Panc1 (cell line): ENCODE measurements around the gene NNMT. TPM values are rescaled to one million over a fixed set of nuclear protein-coding genes. Genes with fewer than 3 reads are reported as not detected.

Experiments used
- ATAC-seq: fragments of 200-7000 bp; cut with Tn5 transposase; 2 replicates; pipeline ENCODE4 v1.9.1; 2020; ENCODE audit warnings: mild to moderate bottlenecking, moderate library complexity
- BruUV-seq: library from RNA; stranded (reverse); fragments of 400-500 nt; replicated peaks from 2 replicates; lab custom pipeline; 2021; lab: Mats Ljungman, UMichigan
- CTCF ChIA-PET: fragments of 300-600 bp; sonication (Branson Sonifier 250); formaldehyde crosslinking; loops from one replicate; lab custom pipeline; 2022; ENCODE audit warnings: antibody characterized with exemption; lab: Charles Lee
- POLR2A ChIA-PET: fragments of 300-600 bp; sonication (Branson Sonifier 250); formaldehyde crosslinking; loops from one replicate; lab custom pipeline; 2022; ENCODE audit warnings: antibody characterized with exemption; lab: Charles Lee
- DNase-seq: peaks from one replicate; pipeline ENCODE4 v3.0.0-alpha.2; 2010; ENCODE audit warnings: low read depth, low spot score
- H3K27ac ChIP-seq: 2 replicates; pipeline ENCODE4 v1.5.1; 2011; ENCODE audit warnings: mild to moderate bottlenecking, low read length, inconsistent platforms
- H3K27me3 ChIP-seq: fragments of 200-500 bp; sonication (Bioruptor generic); 2 replicates; pipeline ENCODE4 v1.6.0; 2014; ENCODE audit warnings: low read length, inconsistent platforms; ENCODE audit not compliant: control insufficient read depth, insufficient read depth
- H3K36me3 ChIP-seq: fragments of 200-500 bp; sonication (Bioruptor generic); 2 replicates; pipeline ENCODE4 v1.5.1; 2014; ENCODE audit warnings: inconsistent platforms, mild to moderate bottlenecking, low read length, moderate library complexity; ENCODE audit not compliant: control insufficient read depth, insufficient read depth
- H3K4me1 ChIP-seq: 2 replicates; pipeline ENCODE4 v1.5.1; 2011; ENCODE audit warnings: inconsistent platforms, mild to moderate bottlenecking, low read length, moderate library complexity; ENCODE audit not compliant: control insufficient read depth, insufficient read depth
- H3K4me3 ChIP-seq, 2 experiments: 2 replicates each; pipeline ENCODE4 v1.5.1; 2011 to 2012; ENCODE audit warnings: low read depth in 2 of 2, low read length in 2 of 2, mild to moderate bottlenecking in 2 of 2, inconsistent platforms in 1 of 2, moderate library complexity in 1 of 2
- H3K9me3 ChIP-seq: fragments of 200-500 bp; sonication (Bioruptor generic); 2 replicates; pipeline ENCODE4 v1.5.1; 2014; ENCODE audit warnings: low read depth, mild to moderate bottlenecking, inconsistent platforms, low read length, moderate library complexity; ENCODE audit not compliant: control insufficient read depth, insufficient read depth
- CTCF ChIP-seq: fragments of 450-650 bp; IDR thresholded peaks from 2 replicates; pipeline ENCODE4 v1.5.1; 2017; ENCODE audit warnings: mild to moderate bottlenecking
- POLR2AphosphoS5 ChIP-seq: IDR thresholded peaks from 2 replicates; pipeline ENCODE4 v1.6.1; 2012; ENCODE audit warnings: mild to moderate bottlenecking, low read depth, low read length, moderate library complexity
- REST ChIP-seq, 2 experiments: IDR thresholded peaks; 2 replicates each; pipeline ENCODE4 v1.6.1; 2011 to 2012; ENCODE audit warnings: low read depth in 2 of 2, control low read depth in 1 of 2, low read length in 1 of 2, mild to moderate bottlenecking in 1 of 2, moderate library complexity in 1 of 2; ENCODE audit not compliant: insufficient read depth in 1 of 2
- SIN3A ChIP-seq: IDR thresholded peaks from 2 replicates; pipeline ENCODE4 v1.6.1; 2012; ENCODE audit warnings: low read depth, mild to moderate bottlenecking, low read length, moderate library complexity, borderline replicate concordance; ENCODE audit not compliant: insufficient read depth
- TCF7L2 ChIP-seq: IDR thresholded peaks from 2 replicates; pipeline ENCODE4 v1.6.1; 2011; ENCODE audit warnings: mild to moderate bottlenecking, low read depth, low read length, inconsistent platforms
- in situ Hi-C: cut with HindIII; loops from 2 replicates; pipeline ENCODE4 v1.10.0; 2016; ENCODE audit warnings: low sequenced_read_pairs, low pct_unique_long_range_greater_than_20kb
- intact Hi-C: fragments of 100-400 bp; cut with micrococcal nuclease; formaldehyde crosslinking; loops from one replicate; pipeline ENCODE4 v1.10.0; 2022; ENCODE audit not compliant: unreplicated experiment
- total RNA-seq: library from RNA; stranded (reverse); gene quantifications from one replicate; pipeline ENCODE4 v1.2.1, GENCODE V29; 2021; ENCODE audit not compliant: unreplicated experiment

The NNMT gene
- total RNA-seq, 1 experiment from 2014 or later, result 1.7 TPM

GRCh38 chr11:114318361-114318760, 22.2 kb downstream of the NNMT start:
- no peak for ATAC-seq
- no peaks in the 10 kb centered on the region for H3K4me1 ChIP-seq
- intact Hi-C loops, result no loop called here

GRCh38 chr11:114319716-114320328, 23.6 kb downstream of the NNMT start:
- no TSS peak for BruUV-seq
- Histone ChIP-seq H3K4me3 (no peak overlapping the region), H3K27ac (no peak overlapping the region), H3K27me3 (peaks cover 7% of the 10 kb centered on the region), H3K9me3 (no peaks in the 10 kb centered on the region), H3K36me3 (no peaks in the 10 kb centered on the region), H3K4me1 (no peaks in the 10 kb centered on the region)
- in situ Hi-C loops, result no loop called here
- intact Hi-C loops, result no loop called here
- ChIA-PET CTCF (no interaction called here), POLR2A (no interaction called here)
- TF ChIP-seq POLR2AphosphoS5 (no peak), CTCF (no peak), SIN3A (no peak), TCF7L2 (no peak), REST (IDR thresholded peaks at IDR 0.05; ENCODE audit: insufficient read depth in 1 of 2, low read depth in 2 of 2, low read length in 1 of 2) (no peak)
- DNase-seq, result no peak
- ATAC-seq, result no peak

More at GRCh38 chr11:114318361-114318760, 22.2 kb downstream of the NNMT start:
- H3K27me3 ChIP-seq, result peaks cover 7% of the 10 kb centered on the region
- H3K36me3 ChIP-seq, result no peaks in the 10 kb centered on the region
- ChIA-PET POLR2A (no interaction called here), CTCF (no interaction called here)
- DNase-seq, result no peak
- TF ChIP-seq TCF7L2 (no peak), POLR2AphosphoS5 (no peak), SIN3A (no peak), CTCF (no peak), REST (IDR thresholded peaks at IDR 0.05; ENCODE audit: insufficient read depth in 1 of 2, low read depth in 2 of 2, low read length in 1 of 2) (no peak)
- H3K27ac ChIP-seq, result no peak overlapping the region
- no peaks in the 10 kb centered on the region for H3K9me3 ChIP-seq
- BruUV-seq, result no TSS peak
- H3K4me3 ChIP-seq, result no peak overlapping the region
- in situ Hi-C loops, result no loop called here
